Transverse colon (tissue), 4 donors: ENCODE results near the gene LGALS9.

Source experiments
- EP300 ChIP-seq: sonication (generic); formaldehyde crosslinking; IDR thresholded peaks from one replicate; pipeline ENCODE4 v1.6.1; 2017; ENCODE audit warnings: antibody characterized with exemption, low read depth
- POLR2A ChIP-seq: fragments of 450-650 bp; IDR thresholded peaks from one replicate; pipeline ENCODE4 v1.6.1; 2016; ENCODE audit warnings: antibody characterized with exemption, mild to moderate bottlenecking, moderate library complexity
- POLR2AphosphoS5 ChIP-seq, 3 donors: sonication (generic); formaldehyde crosslinking; IDR thresholded peaks; one replicate each; pipeline ENCODE4 v1.6.1; 2016; ENCODE audit warnings: antibody characterized with exemption in 3 of 3
- TF ChIP-seq, protein P1 (sequence below), 5 experiments: fragments of 200-600 bp in 3 of 5; fragments of 450-650 bp in 2 of 5; sonication (generic) in 3 of 5; IDR thresholded peaks; 1 replicate in 2 of 5; 2 replicates in 3 of 5; pipeline ENCODE4 v1.5.1; 2016 to 2017; ENCODE audit warnings: antibody characterized with exemption in 5 of 5, inconsistent platforms in 3 of 5, mild to moderate bottlenecking in 2 of 5, moderate library complexity in 1 of 5

GRCh38 chr17:27605409-27605808 is 25.6 kb upstream of the LGALS9 start:
- TF ChIP-seq, protein P1, sequence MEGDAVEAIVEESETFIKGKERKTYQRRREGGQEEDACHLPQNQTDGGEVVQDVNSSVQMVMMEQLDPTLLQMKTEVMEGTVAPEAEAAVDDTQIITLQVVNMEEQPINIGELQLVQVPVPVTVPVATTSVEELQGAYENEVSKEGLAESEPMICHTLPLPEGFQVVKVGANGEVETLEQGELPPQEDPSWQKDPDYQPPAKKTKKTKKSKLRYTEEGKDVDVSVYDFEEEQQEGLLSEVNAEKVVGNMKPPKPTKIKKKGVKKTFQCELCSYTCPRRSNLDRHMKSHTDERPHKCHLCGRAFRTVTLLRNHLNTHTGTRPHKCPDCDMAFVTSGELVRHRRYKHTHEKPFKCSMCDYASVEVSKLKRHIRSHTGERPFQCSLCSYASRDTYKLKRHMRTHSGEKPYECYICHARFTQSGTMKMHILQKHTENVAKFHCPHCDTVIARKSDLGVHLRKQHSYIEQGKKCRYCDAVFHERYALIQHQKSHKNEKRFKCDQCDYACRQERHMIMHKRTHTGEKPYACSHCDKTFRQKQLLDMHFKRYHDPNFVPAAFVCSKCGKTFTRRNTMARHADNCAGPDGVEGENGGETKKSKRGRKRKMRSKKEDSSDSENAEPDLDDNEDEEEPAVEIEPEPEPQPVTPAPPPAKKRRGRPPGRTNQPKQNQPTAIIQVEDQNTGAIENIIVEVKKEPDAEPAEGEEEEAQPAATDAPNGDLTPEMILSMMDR (IDR thresholded peaks at IDR 0.05), result no peak
- no peak for TF ChIP-seq EP300
- no peak for TF ChIP-seq POLR2A
- no peak for TF ChIP-seq POLR2AphosphoS5 (IDR thresholded peaks at IDR 0.05)
